H1 (cell line): ENCODE results near the gene FLRT1. TPM values are rescaled to one million over a fixed set of nuclear protein-coding genes. Genes with fewer than 3 reads are reported as not detected.

Experiments
- ASH2L ChIP-seq: fragments of 200-600, 300-600 bp; sonication (generic); IDR thresholded peaks from one replicate; pipeline ENCODE4 v1.7.1; 2017; ENCODE audit warnings: low read length
- CBX8 ChIP-seq: fragments of 300-800, 300-1000 bp; sonication (generic); IDR thresholded peaks from 2 replicates; pipeline ENCODE4 v1.7.1; 2016; ENCODE audit warnings: low read depth, low read length, borderline replicate concordance
- CHD2 ChIP-seq: IDR thresholded peaks from 2 replicates; pipeline ENCODE4 v1.6.1; 2012; ENCODE audit warnings: low read length, improper control_type of control experiment
- CHD7 ChIP-seq: fragments of 300-600 bp; sonication (generic); IDR thresholded peaks from 2 replicates; pipeline ENCODE4 v1.7.1; 2012; ENCODE audit warnings: low read length, moderate library complexity, mild to moderate bottlenecking, inconsistent platforms; ENCODE audit not compliant: insufficient replicate concordance
- EP300 ChIP-seq, 2 experiments: IDR thresholded peaks; 1 replicate in 1 of 2; 2 replicates in 1 of 2; pipeline ENCODE4 v1.6.1; 2011 to 2012; ENCODE audit warnings: low read depth in 2 of 2, low read length in 2 of 2, mild to moderate bottlenecking in 2 of 2, borderline replicate concordance in 1 of 2, inconsistent platforms in 1 of 2, moderate library complexity in 1 of 2
- NANOG ChIP-seq: IDR thresholded peaks from 2 replicates; pipeline ENCODE4 v1.6.1; 2011; ENCODE audit warnings: low read length, low read depth, mild to moderate bottlenecking, inconsistent platforms; ENCODE audit not compliant: insufficient read depth, poor library complexity, severe bottlenecking
- POU5F1 ChIP-seq: IDR thresholded peaks from 2 replicates; pipeline ENCODE4 v1.6.1; 2011; ENCODE audit warnings: low read depth, mild to moderate bottlenecking, low read length, moderate library complexity
- RBBP5 ChIP-seq: IDR thresholded peaks from 2 replicates; pipeline ENCODE4 v1.7.1; 2012; ENCODE audit warnings: low read depth, mild to moderate bottlenecking, inconsistent platforms, low read length, moderate library complexity, borderline replicate concordance
- SP1 ChIP-seq: IDR thresholded peaks from 2 replicates; pipeline ENCODE4 v1.6.1; 2011; ENCODE audit warnings: low read depth, low read length
- TEAD4 ChIP-seq: IDR thresholded peaks from 2 replicates; pipeline ENCODE4 v1.6.1; 2012; ENCODE audit warnings: low read depth, low read length, inconsistent platforms, mixed read lengths
- ZNF274 ChIP-seq: IDR thresholded peaks from 2 replicates; pipeline ENCODE4 v1.7.0; 2012; ENCODE audit warnings: low read length, borderline replicate concordance; ENCODE audit errors: extremely low read depth
- polyA plus RNA-seq, 7 experiments: library from polyadenylated mRNA; depleted of rRNA in 3 of 7; stranded (reverse) in 5 of 7; unstranded in 2 of 7; fragments of >200 nt in 5 of 7; fragments of 200-250 nt in 2 of 7; gene quantifications; 1 replicate in 5 of 7; 2 replicates in 1 of 7; 4 replicates in 1 of 7; pipeline versions ENCODE4 v1.2.1 to v1.2.3, GENCODE V29; 2011 to 2013; ENCODE audit warnings: missing spikeins in 2 of 7, mixed read lengths in 2 of 7
- total RNA-seq: library from RNA; stranded (reverse); fragmentation: NEBNext Ultra II Directional; extraction: Animal tissue kit (Norgen Biotek cat#: 25700); gene quantifications from 2 replicates; pipeline ENCODE4 v1.2.1, GENCODE V29; 2021

Gene FLRT1
- total and polyA plus RNA-seq, 2 of the 8 experiments (the other 6 are each of a cell fraction or from before 2014, with no cell fraction given) = 0.14 to 0.28 TPM

GRCh38 chr11:64083398-64084080 is 47.8 kb downstream of the FLRT1 start (continued):
- TF ChIP-seq CHD7 (no peak), ASH2L (no peak), CBX8 (no peak), RBBP5 (no peak), SP1 (no peak), POU5F1 (no peak), EP300 (IDR thresholded peaks at IDR 0.05; ENCODE audit: borderline replicate concordance in 1 of 2, low read depth in 2 of 2, low read length in 2 of 2) (no peak), NANOG (no peak), CHD2 (no peak), ZNF274 (no peak), TEAD4 (no peak)
